Skeletal muscle tissue (tissue), 4 donors: ENCODE data around the gene GALNT16. TPM values are rescaled to one million over a fixed set of nuclear protein-coding genes. Genes with fewer than 3 reads are reported as not detected.
A peak's percentile ranks its signal among the peaks of the same experiment; 100 is the strongest.
"Not testable (repeated sequence)": the region's sequence is repeated elsewhere in the genome, so short reads cannot be mapped to it uniquely, and the experiment has no call there.

Experiments used
- H3K27ac ChIP-seq: one replicate; pipeline ENCODE4 v1.7.0; 2013; ENCODE audit warnings: mild to moderate bottlenecking, low read depth, low read length, inconsistent platforms
- H3K27me3 ChIP-seq, 3 donors: one replicate each; pipeline ENCODE4 v1.7.0; 2013; ENCODE audit warnings: low read length in 3 of 3; ENCODE audit not compliant: control insufficient read depth in 3 of 3, insufficient read depth in 3 of 3
- H3K36me3 ChIP-seq, 3 donors: one replicate each; pipeline ENCODE4 v1.7.0; 2013; ENCODE audit warnings: low read length in 3 of 3; ENCODE audit not compliant: control insufficient read depth in 3 of 3, insufficient read depth in 3 of 3
- H3K4me1 ChIP-seq, 3 donors: one replicate each; pipeline ENCODE4 v1.7.0; 2013; ENCODE audit warnings: low read length in 3 of 3, mild to moderate bottlenecking in 3 of 3; ENCODE audit not compliant: control insufficient read depth in 3 of 3, insufficient read depth in 3 of 3
- H3K4me3 ChIP-seq, 3 donors: one replicate each; pipeline ENCODE4 v1.7.0; 2013; ENCODE audit warnings: low read length in 3 of 3
- H3K9ac ChIP-seq, 3 donors: one replicate each; pipeline ENCODE4 v1.7.0; 2013; ENCODE audit warnings: low read length in 3 of 3, mild to moderate bottlenecking in 3 of 3, moderate library complexity in 2 of 3, low read depth in 1 of 3
- H3K9me3 ChIP-seq, 3 donors: one replicate each; pipeline ENCODE4 v1.7.0; 2013; ENCODE audit warnings: low read length in 3 of 3; ENCODE audit not compliant: control insufficient read depth in 3 of 3
- total RNA-seq: library from RNA; depleted of rRNA; stranded (reverse); fragments of >200 nt; gene quantifications from one replicate; pipeline ENCODE4 v1.2.3, GENCODE V29; 2014
- donor health status: Osteomylitis.

Gene GALNT16
- total RNA-seq = 8.4 TPM

DNA sequence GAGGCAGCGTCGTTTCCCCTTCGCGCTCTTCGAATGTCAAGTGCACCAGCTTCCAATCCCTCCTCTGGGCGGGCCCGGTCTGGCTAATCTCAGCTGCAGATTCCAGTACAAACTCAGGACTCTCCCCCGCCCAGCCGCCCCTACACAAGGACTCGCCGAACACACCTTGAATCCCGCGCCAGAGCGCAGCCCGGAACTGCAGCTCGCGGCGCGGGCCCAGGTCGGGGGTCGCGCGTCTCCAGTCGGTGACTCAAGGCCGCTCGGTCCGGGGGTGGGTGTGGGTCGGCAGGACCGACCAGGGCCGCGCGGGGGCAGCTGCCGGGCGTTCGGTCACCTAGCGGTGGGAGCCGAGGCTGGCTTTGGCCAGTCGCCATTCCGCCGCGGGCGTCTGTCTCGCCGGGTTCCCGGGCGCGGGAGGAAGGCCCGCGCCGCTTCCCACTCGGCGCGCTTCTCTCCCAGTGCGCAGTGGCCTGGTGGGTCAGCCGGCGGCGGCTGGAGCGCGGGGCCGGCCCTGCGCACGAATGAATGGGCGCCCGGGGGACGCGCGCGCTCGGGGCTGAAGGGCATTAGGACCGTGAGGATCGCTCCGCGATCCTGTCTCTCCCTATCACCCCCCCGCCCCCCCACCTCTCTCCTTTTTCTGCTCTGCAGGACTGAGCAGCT lies at the start of gene GALNT16:
GALNT16 (plus strand) TSS at position 632 of the 663 bp plus-strand sequence. CDS start 133 bp downstream, outside the sequence.
- Histone ChIP-seq H3K9me3 (no peaks in the 10 kb centered on the region), H3K27ac (peak within 1 kb of the TSS; percentile 38), H3K4me3 (peak within 1 kb of the TSS; percentile 71 to 73 (median 73)), H3K9ac (peak within 1 kb of the TSS; percentile 45 to 62 (median 51)), H3K36me3 (no peaks in the 10 kb centered on the region), H3K27me3 (peaks cover 34 to 56% (median 44%) of the 10 kb centered on the region in 3 donors), H3K4me1 (peaks cover 14 to 29% (median 27%) of the 10 kb centered on the region in 3 donors)

DNA sequence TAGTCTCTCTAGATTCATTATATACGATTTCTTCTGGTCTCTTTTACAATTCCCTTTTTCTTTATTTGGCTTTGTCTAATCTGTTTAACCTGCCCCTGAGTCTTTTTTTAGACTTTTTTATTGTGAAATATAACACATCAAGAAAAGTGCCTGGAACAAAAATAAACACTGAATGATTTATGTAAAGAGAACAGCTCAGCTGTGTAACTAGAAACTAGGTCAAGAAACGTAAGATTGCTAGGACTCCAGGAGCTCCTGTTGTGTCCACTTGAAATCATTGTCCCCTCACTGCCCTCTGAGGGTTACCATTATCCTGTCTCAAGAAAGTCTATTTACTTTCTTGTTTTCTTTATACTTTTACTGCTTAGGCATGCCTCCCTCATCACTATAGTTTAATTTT lies 45.6 kb upstream of the GALNT16 start:
- Histone ChIP-seq H3K36me3 (peaks cover 0 to 10% (median 4%) of the 10 kb centered on the region in 3 donors), H3K9me3 (no peaks in the 10 kb centered on the region), H3K27me3 (no peaks in the 10 kb centered on the region), H3K9ac (peak overlapping the region in 2 of 3 donors; percentile 42 to 65), H3K4me3 (no peak overlapping the region), H3K4me1 (peaks cover 0 to 5% (median 0%) of the 10 kb centered on the region in 3 donors), H3K27ac (peak overlapping the region; percentile 46)

GRCh38 chr14:69217663-69218062 lies 42.3 kb upstream of the GALNT16 start:
- H3K27me3 ChIP-seq, H3K9ac ChIP-seq, H3K9me3 ChIP-seq, H3K36me3 ChIP-seq, H3K27ac ChIP-seq, H3K4me1 ChIP-seq, H3K4me3 ChIP-seq: not testable (repeated sequence)

GRCh38 chr14:69224946-69225345 lies 35.0 kb upstream of the GALNT16 start:
- H3K4me3 ChIP-seq = no peak overlapping the region
- H3K27me3 ChIP-seq = no peaks in the 10 kb centered on the region
- H3K4me1 ChIP-seq = peaks cover 0 to 3% (median 2%) of the 10 kb centered on the region in 3 donors
- H3K9me3 ChIP-seq = no peaks in the 10 kb centered on the region
- H3K27ac ChIP-seq = no peak overlapping the region
- H3K9ac ChIP-seq = no peak overlapping the region
- peaks cover 5 to 10% (median 6%) of the 10 kb centered on the region in 3 donors for H3K36me3 ChIP-seq

GRCh38 chr14:69226178-69226577 lies 33.8 kb upstream of the GALNT16 start:
- no peak overlapping the region for H3K4me3 ChIP-seq
- no peaks in the 10 kb centered on the region for H3K27me3 ChIP-seq
- no peaks in the 10 kb centered on the region for H3K9me3 ChIP-seq
- peaks cover 0 to 3% (median 2%) of the 10 kb centered on the region in 3 donors for H3K4me1 ChIP-seq
- H3K27ac ChIP-seq = no peak overlapping the region
- peaks cover 7 to 16% (median 11%) of the 10 kb centered on the region in 3 donors for H3K36me3 ChIP-seq
- no peak overlapping the region for H3K9ac ChIP-seq

DNA sequence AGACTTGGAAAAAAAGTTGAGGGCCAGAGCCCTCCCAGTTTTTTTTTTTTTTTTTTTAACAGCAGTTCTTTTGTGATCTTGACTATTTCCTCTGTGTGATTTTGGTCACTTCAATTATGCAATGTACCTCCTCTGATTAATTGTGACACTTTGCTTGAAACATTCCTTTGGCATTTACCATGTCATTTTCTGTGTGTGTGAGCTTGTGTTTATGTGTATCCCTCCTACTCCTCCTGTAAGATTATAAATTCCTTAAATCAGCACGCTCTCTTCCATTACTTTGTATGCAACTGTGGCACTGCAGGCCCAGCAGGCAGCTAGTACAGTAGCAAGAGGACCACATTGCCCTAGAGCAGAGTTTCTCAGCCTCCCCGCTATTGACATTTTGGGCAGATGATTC lies 33.2 kb upstream of the GALNT16 start:
- no peak overlapping the region for H3K4me3 ChIP-seq
- no peak overlapping the region for H3K9ac ChIP-seq
- no peak overlapping the region for H3K27ac ChIP-seq
- peaks cover 0 to 3% (median 2%) of the 10 kb centered on the region in 3 donors for H3K4me1 ChIP-seq
- no peaks in the 10 kb centered on the region for H3K27me3 ChIP-seq
- H3K36me3 ChIP-seq = peaks cover 7 to 16% (median 15%) of the 10 kb centered on the region in 3 donors
- no peaks in the 10 kb centered on the region for H3K9me3 ChIP-seq

GRCh38 chr14:69231486-69231885 lies 28.5 kb upstream of the GALNT16 start:
- H3K36me3 ChIP-seq = peaks cover 15 to 36% (median 33%) of the 10 kb centered on the region in 3 donors
- no peak overlapping the region for H3K9ac ChIP-seq
- H3K27ac ChIP-seq = no peak overlapping the region
- no peaks in the 10 kb centered on the region for H3K4me1 ChIP-seq
- no peaks in the 10 kb centered on the region for H3K9me3 ChIP-seq
- H3K4me3 ChIP-seq = no peak overlapping the region
- H3K27me3 ChIP-seq = no peaks in the 10 kb centered on the region

DNA sequence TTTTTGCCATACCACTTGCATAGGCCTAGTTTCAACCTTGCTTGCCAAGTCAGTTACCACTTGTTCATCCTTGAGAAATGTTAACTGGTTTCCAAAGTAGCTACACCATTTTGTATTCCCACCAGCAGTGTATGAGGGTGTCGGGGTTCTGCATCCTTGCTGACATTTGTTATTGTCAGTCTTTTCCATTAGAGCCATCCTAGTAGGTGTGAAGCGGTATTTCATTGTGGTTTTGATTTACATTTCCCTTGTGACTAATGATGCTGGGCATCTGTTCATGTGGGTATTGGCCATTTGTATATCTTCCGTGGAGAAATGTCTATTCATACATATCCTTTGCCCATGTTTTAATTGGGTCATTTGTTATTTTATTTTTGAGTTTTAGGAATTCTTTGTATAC lies 27.6 kb upstream of the GALNT16 start:
- H3K4me1 ChIP-seq = no peaks in the 10 kb centered on the region
- H3K27me3 ChIP-seq = no peaks in the 10 kb centered on the region
- H3K36me3 ChIP-seq = peaks cover 24 to 44% (median 42%) of the 10 kb centered on the region in 3 donors
- H3K27ac ChIP-seq = no peak overlapping the region
- no peak overlapping the region for H3K4me3 ChIP-seq
- no peak overlapping the region for H3K9ac ChIP-seq
- no peaks in the 10 kb centered on the region for H3K9me3 ChIP-seq

DNA sequence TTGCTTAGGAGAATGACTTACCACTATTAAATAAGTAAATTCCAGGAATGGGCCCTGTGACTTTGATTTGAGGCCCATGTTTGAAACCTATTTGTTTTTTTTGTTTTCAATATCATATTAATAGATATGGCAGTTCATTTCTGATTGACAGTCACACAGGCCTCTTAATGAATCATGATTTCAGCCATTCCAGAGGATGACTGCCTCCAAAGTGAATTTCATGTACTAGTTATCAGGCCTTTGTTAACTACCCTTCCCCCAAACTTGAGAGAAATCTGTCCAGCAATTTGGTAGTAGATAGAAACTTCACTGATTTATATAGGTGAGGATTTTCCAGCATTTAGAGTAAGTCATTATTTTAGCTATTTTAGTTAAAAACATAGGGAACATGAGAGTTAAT lies 25.9 kb upstream of the GALNT16 start:
- no peaks in the 10 kb centered on the region for H3K9me3 ChIP-seq
- H3K4me3 ChIP-seq = no peak overlapping the region
- H3K36me3 ChIP-seq = peaks cover 33 to 58% (median 56%) of the 10 kb centered on the region in 3 donors
- no peaks in the 10 kb centered on the region for H3K4me1 ChIP-seq
- no peak overlapping the region for H3K27ac ChIP-seq
- no peaks in the 10 kb centered on the region for H3K27me3 ChIP-seq
- no peak overlapping the region for H3K9ac ChIP-seq

- Histone ChIP-seq H3K27ac (no peak overlapping the region), H3K36me3 (peaks cover 34 to 66% (median 48%) of the 10 kb centered on the region in 3 donors), H3K9ac (no peak overlapping the region), H3K9me3 (no peaks in the 10 kb centered on the region), H3K27me3 (no peaks in the 10 kb centered on the region), H3K4me1 (no peaks in the 10 kb centered on the region), H3K4me3 (no peak overlapping the region)
Measured at GRCh38 chr14:69235708-69236107, 24.2 kb upstream of the GALNT16 start.
